Umbilical cord (tissue), 2 donors: ENCODE results near the gene MMEL1. TPM values are rescaled to one million over a fixed set of nuclear protein-coding genes. Genes with fewer than 3 reads are reported as not detected.
"Not testable (repeated sequence)": the region's sequence is repeated elsewhere in the genome, so short reads cannot be mapped to it uniquely, and the experiment has no call there.

ENCODE experiments used
- DNase-seq: peaks from one replicate; pipeline ENCODE4 v3.0.0-alpha.2; 2015; ENCODE audit warnings: low spot score
- total RNA-seq: library from RNA; depleted of rRNA; stranded (reverse); fragments of >200 nt; gene quantifications from one replicate; pipeline ENCODE4 v1.2.3, GENCODE V29; 2014; ENCODE audit warnings: low replicate concordance; ENCODE audit not compliant: insufficient read depth

The MMEL1 gene
- total RNA-seq, 1 donor from 2014 or later, result not detected

GRCh38 chr1:2592672-2593071 lies 40.1 kb downstream of the MMEL1 start:
- DNase-seq, result no peak

- no peak for DNase-seq
Measured at GRCh38 chr1:2591581-2592261, 41.1 kb downstream of the MMEL1 start.

GRCh38 chr1:2591233-2591580 lies 41.6 kb downstream of the MMEL1 start:
- DNase-seq, result no peak

GRCh38 chr1:2590233-2591141 lies 42.3 kb downstream of the MMEL1 start:
- DNase-seq, result no peak

GRCh38 chr1:2589431-2590232 lies 43.2 kb downstream of the MMEL1 start:
- no peak for DNase-seq

- no peak for DNase-seq
Measured at GRCh38 chr1:2588661-2589430, 44.0 kb downstream of the MMEL1 start.

GRCh38 chr1:2587860-2588571 lies 44.8 kb downstream of the MMEL1 start:
- no peak for DNase-seq

- no peak for DNase-seq
Measured at GRCh38 chr1:2587071-2587859, 45.6 kb downstream of the MMEL1 start.

- peak; percentile 100 for DNase-seq
Measured at GRCh38 chr1:2586154-2587070, 46.4 kb downstream of the MMEL1 start, which contains the start of gene PRXL2B. PRXL2B (plus strand) TSS chr1:2586777; CDS start chr1:2586886, 109 bp downstream.

- peak; percentile 90 for DNase-seq
Measured at GRCh38 chr1:2585318-2586092, 47.3 kb downstream of the MMEL1 start.

GRCh38 chr1:2584686-2585317 lies 48.0 kb downstream of the MMEL1 start:
- no peak for DNase-seq

- DNase-seq, result no peak
Measured at GRCh38 chr1:2583871-2584351, 48.9 kb downstream of the MMEL1 start.

- DNase-seq, result no peak
Measured at GRCh38 chr1:2583331-2583791, 49.5 kb downstream of the MMEL1 start.

GRCh38 chr1:2582391-2582790 lies 50.4 kb downstream of the MMEL1 start:
- no peak for DNase-seq

GRCh38 chr1:2580691-2581090 lies 52.1 kb downstream of the MMEL1 start:
- no peak for DNase-seq

GRCh38 chr1:2578758-2579118 lies 54.1 kb downstream of the MMEL1 start:
- no peak for DNase-seq

GRCh38 chr1:2577565-2578075 lies 55.2 kb downstream of the MMEL1 start:
- not testable (repeated sequence) for DNase-seq
